GM12878 (cell line): Measurements from ENCODE around the gene KIAA1217. TPM values are rescaled to one million over a fixed set of nuclear protein-coding genes. Genes with fewer than 3 reads are reported as not detected.

Experiments used
- ATAC-seq: fragments of 200-7000 bp; cut with Tn5 transposase; 3 replicates; pipeline ENCODE4 v1.9.1; 2020; ENCODE audit warnings: mild to moderate bottlenecking, moderate library complexity
- BruUV-seq: library from RNA; stranded (reverse); fragments of 400-500 nt; replicated peaks from 2 replicates; lab custom pipeline; 2021; lab: Mats Ljungman, UMichigan
- CTCF ChIA-PET: fragments of 300-600 bp; sonication (Branson Sonifier 250); formaldehyde crosslinking; extraction: SDS; loops from one replicate; lab custom pipeline; 2021; ENCODE audit warnings: inconsistent platforms; lab: Yijun Ruan, JAX
- POLR2A ChIA-PET: fragments of 350-600 bp; formaldehyde crosslinking; extraction: SDS; loops from one replicate; lab custom pipeline; 2021; ENCODE audit warnings: inconsistent platforms; lab: Charles Lee
- RAD21 ChIA-PET: fragments of 300-600 bp; sonication (Branson Sonifier 250); formaldehyde crosslinking; loops from one replicate; lab custom pipeline; 2023; ENCODE audit warnings: antibody characterized with exemption; ENCODE audit not compliant: unreplicated experiment; lab: Charles Lee
- SMC1A ChIA-PET: fragments of 300-600 bp; sonication (Branson Sonifier 250); formaldehyde crosslinking; loops from one replicate; lab custom pipeline; 2023; ENCODE audit not compliant: unreplicated experiment, uncharacterized antibody; lab: Charles Lee
- DNase-seq: peaks from one replicate; pipeline ENCODE4 v3.0.0-alpha.2; 2011; ENCODE audit warnings: low read depth, low spot score
- FAIRE-seq: peaks from 3 replicates; lab custom pipeline; 2011; peaks lifted over from hg19 to GRCh38; lab: Jason Lieb, UNC
- H2AFZ ChIP-seq: 2 replicates; pipeline ENCODE4 v1.6.0; 2011; ENCODE audit warnings: low read depth, low read length, control low read depth; ENCODE audit not compliant: control insufficient read depth
- H3K27ac ChIP-seq: 2 replicates; pipeline ENCODE4 v1.5.1; 2011; ENCODE audit warnings: control low read depth; ENCODE audit not compliant: control insufficient read depth, insufficient read depth
- H3K27me3 ChIP-seq, 2 experiments: replicated peaks in 1 of 2; 2 replicates each; pipeline versions ENCODE4 v1.6.0 to v1.6.1; 2011; ENCODE audit warnings: low read length in 1 of 2; ENCODE audit not compliant: control insufficient read depth in 2 of 2, insufficient read depth in 2 of 2
- H3K36me3 ChIP-seq, 2 experiments: 2 replicates each; pipeline ENCODE4 v1.5.1; 2011; ENCODE audit warnings: low read length in 1 of 2; ENCODE audit not compliant: control insufficient read depth in 2 of 2, insufficient read depth in 2 of 2
- H3K4me1 ChIP-seq: 2 replicates; pipeline ENCODE4 v1.6.1; 2011; ENCODE audit warnings: mild to moderate bottlenecking, low read length, moderate library complexity, mixed read lengths; ENCODE audit not compliant: control insufficient read depth, insufficient read depth
- H3K4me2 ChIP-seq: 2 replicates; pipeline ENCODE4 v1.6.0; 2011; ENCODE audit warnings: control low read depth; ENCODE audit not compliant: control insufficient read depth, insufficient read depth
- H3K4me3 ChIP-seq: fragments of 200-600 bp; sonication (generic); 2 replicates; pipeline ENCODE4 v1.5.1; 2016
- H3K79me2 ChIP-seq: 2 replicates; pipeline ENCODE4 v1.6.0; 2011; ENCODE audit warnings: low read length; ENCODE audit not compliant: control insufficient read depth, insufficient read depth
- H3K9ac ChIP-seq: 2 replicates; pipeline ENCODE4 v1.8.0; 2011; ENCODE audit warnings: low read length, control low read depth, mixed read lengths; ENCODE audit not compliant: control insufficient read depth, insufficient read depth
- H3K9me3 ChIP-seq: replicated peaks from 3 replicates; pipeline ENCODE4 v1.5.1; 2011; ENCODE audit warnings: mild to moderate bottlenecking, low read length; ENCODE audit not compliant: control insufficient read depth, insufficient read depth
- H4K20me1 ChIP-seq: 2 replicates; pipeline ENCODE4 v1.6.0; 2011; ENCODE audit not compliant: control insufficient read depth, insufficient read depth
- ATF7 ChIP-seq: fragments of 450-650 bp; IDR thresholded peaks from 2 replicates; pipeline ENCODE4 v1.6.1; 2016; ENCODE audit warnings: low read depth, mild to moderate bottlenecking
- BACH1 ChIP-seq: fragments of 450-650 bp; IDR thresholded peaks from 2 replicates; pipeline ENCODE4 v1.6.1; 2017; ENCODE audit warnings: mild to moderate bottlenecking, borderline replicate concordance
- CHD2 ChIP-seq: IDR thresholded peaks from 2 replicates; pipeline ENCODE4 v1.6.1; 2011; ENCODE audit warnings: low read depth, low read length, improper control_type of control experiment, borderline replicate concordance
- CHD4 ChIP-seq: fragments of 200-600 bp; sonication (generic); IDR thresholded peaks from 2 replicates; pipeline ENCODE4 v1.6.1; 2016; ENCODE audit warnings: mild to moderate bottlenecking
- EP300 ChIP-seq, 2 experiments: fragments of 150-350 bp in 1 of 2; IDR thresholded peaks; 2 replicates each; pipeline ENCODE4 v1.6.1; 2011 to 2012; ENCODE audit warnings: low read depth in 2 of 2, low read length in 2 of 2, borderline replicate concordance in 1 of 2, improper control_type of control experiment in 1 of 2, inconsistent platforms in 1 of 2; ENCODE audit not compliant: control insufficient read depth in 1 of 2
- HCFC1 ChIP-seq: fragments of 150-350 bp; IDR thresholded peaks from 2 replicates; pipeline ENCODE4 v1.6.1; 2014; ENCODE audit warnings: low read length
- IRF5 ChIP-seq: fragments of 450-650 bp; IDR thresholded peaks from 2 replicates; pipeline ENCODE4 v1.6.1; 2017; ENCODE audit warnings: borderline replicate concordance
- PML ChIP-seq: IDR thresholded peaks from 2 replicates; pipeline ENCODE4 v1.6.1; 2012; ENCODE audit warnings: low read length, inconsistent platforms
- POLR2AphosphoS2 ChIP-seq: IDR thresholded peaks from 2 replicates; pipeline ENCODE4 v1.6.1; 2011; ENCODE audit warnings: low read depth, mild to moderate bottlenecking, low read length, improper control_type of control experiment, moderate library complexity
- RUNX3 ChIP-seq: IDR thresholded peaks from 2 replicates; pipeline ENCODE4 v1.6.1; 2012; ENCODE audit warnings: low read length, inconsistent platforms
- SRF ChIP-seq, 2 experiments: IDR thresholded peaks; 2 replicates each; pipeline ENCODE4 v1.6.1; 2011; ENCODE audit warnings: low read depth in 2 of 2, low read length in 2 of 2, mild to moderate bottlenecking in 1 of 2, moderate library complexity in 1 of 2
- TAF1 ChIP-seq: IDR thresholded peaks from 2 replicates; pipeline ENCODE4 v1.6.1; 2011; ENCODE audit warnings: mild to moderate bottlenecking, low read depth, low read length, borderline replicate concordance
- ZBTB4 ChIP-seq: fragments of 450-650 bp; formaldehyde crosslinking; IDR thresholded peaks from 2 replicates; pipeline ENCODE4 v1.4.0; 2022; ENCODE audit warnings: mild to moderate bottlenecking, moderate library complexity
- ZNF207 ChIP-seq: fragments of 450-650 bp; IDR thresholded peaks from 2 replicates; pipeline ENCODE4 v1.6.1; 2014; ENCODE audit warnings: antibody characterized with exemption, mild to moderate bottlenecking, borderline replicate concordance
- WGBS: methylation state at CpG from one replicate; pipeline ENCODE4 v1.1.6; 2016; ENCODE audit warnings: low lambda C conversion rate; ENCODE audit not compliant: insufficient replicate concordance, insufficient coverage; ENCODE audit errors: missing lambda C conversion rate; 5-methylcytosine and 5-hydroxymethylcytosine counted together
- in situ Hi-C: fragments of 300-500 bp; cut with MboI; formaldehyde crosslinking; loops from 9 replicates; pipeline ENCODE4 v1.14.3; 2018; ENCODE audit warnings: mixed read lengths
- intact Hi-C: fragments of 100-400 bp; cut with micrococcal nuclease; formaldehyde crosslinking; loops from one replicate; pipeline ENCODE4 v1.14.2; 2022; ENCODE audit not compliant: unreplicated experiment
- polyA plus RNA-seq, 11 experiments: library from polyadenylated mRNA; depleted of rRNA in 4 of 11; unstranded in 6 of 11; stranded (reverse) in 5 of 11; fragments of >200 nt; fragmentation: Nextera tagmentation in 4 of 11; fragmentation: Illumina TruSeq in 1 of 11; extraction: Ambion mirVana in 4 of 11; extraction: Trizol in 1 of 11; gene quantifications; 1 replicate in 1 of 11; 2 replicates in 10 of 11; pipeline versions ENCODE4 v1.2.1 to v1.2.3, GENCODE V29; 2011 to 2016; ENCODE audit warnings: inconsistent platforms in 2 of 11, missing spikeins in 2 of 11, low read depth in 1 of 11
- total RNA-seq, 4 experiments: library from RNA; depleted of rRNA in 3 of 4; stranded (reverse); fragments of >200 nt in 3 of 4; fragmentation: Illumina TruSeq in 1 of 4; extraction: Trizol in 1 of 4; gene quantifications; 2 replicates each; pipeline versions ENCODE4 v1.2.1 to v1.2.3, GENCODE V29; 2013 to 2021
- TF ChIP-seq, protein P1 (sequence below): IDR thresholded peaks from 2 replicates; pipeline ENCODE4 v1.6.1; 2012; ENCODE audit warnings: low read length, inconsistent platforms
- TF ChIP-seq, protein P2 (sequence below): fragments of 150-350 bp; IDR thresholded peaks from 2 replicates; pipeline ENCODE4 v1.6.1; 2014; ENCODE audit warnings: mild to moderate bottlenecking, low read depth, low read length

The KIAA1217 gene
- total and polyA plus RNA-seq, 10 of the 15 experiments (the other 5 are each of a cell fraction or from before 2014, with no cell fraction given), result 0.57 to 3.8 (median 2.1) TPM

GRCh38 chr10:24197263-24197662 is 11.7 kb upstream of the KIAA1217 start:
- H3K27ac ChIP-seq, result no peak overlapping the region
- intact Hi-C loops, result loop anchor here (5.0 to 10.0 kb wide), 3 partner anchors 305 to 1040 kb away; no protein-coding TSS in a partner anchor
- no peak for DNase-seq
- in situ Hi-C loops, result no loop called here
- H3K79me2 ChIP-seq, result no peaks in the 10 kb centered on the region
- 50% methylated on average over 2 of the region's 2 CpGs for WGBS
- FAIRE-seq, result no peak
- no peaks in the 10 kb centered on the region for H4K20me1 ChIP-seq
- no peak overlapping the region for H3K9ac ChIP-seq
- H3K4me1 ChIP-seq, result no peaks in the 10 kb centered on the region
- ChIA-PET CTCF (interaction anchor here (0.7 to 5.9 kb wide), 12 partner anchors 9 to 321 kb away, joined by 3 to 43 read pairs (median 4); no protein-coding TSS in a partner anchor), SMC1A (interaction anchor here (0.8 to 1.7 kb wide), 3 partner anchors 166 to 317 kb away, joined by 3 read pairs; no protein-coding TSS in a partner anchor), RAD21 (interaction anchor here (1.0 to 1.5 kb wide), 3 partner anchors 13 to 204 kb away, joined by 3 to 7 read pairs (median 4); no protein-coding TSS in a partner anchor), POLR2A (no interaction called here)
- H3K4me2 ChIP-seq, result no peak overlapping the region
- no peaks in the 10 kb centered on the region for H3K27me3 ChIP-seq
- no peaks in the 10 kb centered on the region for H3K9me3 ChIP-seq
- no peak overlapping the region for H3K4me3 ChIP-seq
- no peak overlapping the region for H2AFZ ChIP-seq
- BruUV-seq, result no TSS peak
- no peak for ATAC-seq
- TF ChIP-seq TAF1 (no peak), CHD2 (no peak), ZBTB4 (CRISPR knock-in tag) (no peak), CHD4 (no peak), HCFC1 (no peak), IRF5 (no peak), ZNF207 (no peak), RUNX3 (no peak), PML (no peak), BACH1 (no peak), POLR2AphosphoS2 (no peak), EP300 (IDR thresholded peaks at IDR 0.05; ENCODE audit: borderline replicate concordance in 1 of 2, control insufficient read depth in 1 of 2, low read depth in 2 of 2, low read length in 2 of 2) (no peak), ATF7 (no peak), SRF (IDR thresholded peaks at IDR 0.05; ENCODE audit: low read depth in 2 of 2, low read length in 2 of 2) (no peak)
- TF ChIP-seq, protein P1, sequence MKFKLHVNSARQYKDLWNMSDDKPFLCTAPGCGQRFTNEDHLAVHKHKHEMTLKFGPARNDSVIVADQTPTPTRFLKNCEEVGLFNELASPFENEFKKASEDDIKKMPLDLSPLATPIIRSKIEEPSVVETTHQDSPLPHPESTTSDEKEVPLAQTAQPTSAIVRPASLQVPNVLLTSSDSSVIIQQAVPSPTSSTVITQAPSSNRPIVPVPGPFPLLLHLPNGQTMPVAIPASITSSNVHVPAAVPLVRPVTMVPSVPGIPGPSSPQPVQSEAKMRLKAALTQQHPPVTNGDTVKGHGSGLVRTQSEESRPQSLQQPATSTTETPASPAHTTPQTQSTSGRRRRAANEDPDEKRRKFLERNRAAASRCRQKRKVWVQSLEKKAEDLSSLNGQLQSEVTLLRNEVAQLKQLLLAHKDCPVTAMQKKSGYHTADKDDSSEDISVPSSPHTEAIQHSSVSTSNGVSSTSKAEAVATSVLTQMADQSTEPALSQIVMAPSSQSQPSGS, result no peak
- TF ChIP-seq, protein P2, sequence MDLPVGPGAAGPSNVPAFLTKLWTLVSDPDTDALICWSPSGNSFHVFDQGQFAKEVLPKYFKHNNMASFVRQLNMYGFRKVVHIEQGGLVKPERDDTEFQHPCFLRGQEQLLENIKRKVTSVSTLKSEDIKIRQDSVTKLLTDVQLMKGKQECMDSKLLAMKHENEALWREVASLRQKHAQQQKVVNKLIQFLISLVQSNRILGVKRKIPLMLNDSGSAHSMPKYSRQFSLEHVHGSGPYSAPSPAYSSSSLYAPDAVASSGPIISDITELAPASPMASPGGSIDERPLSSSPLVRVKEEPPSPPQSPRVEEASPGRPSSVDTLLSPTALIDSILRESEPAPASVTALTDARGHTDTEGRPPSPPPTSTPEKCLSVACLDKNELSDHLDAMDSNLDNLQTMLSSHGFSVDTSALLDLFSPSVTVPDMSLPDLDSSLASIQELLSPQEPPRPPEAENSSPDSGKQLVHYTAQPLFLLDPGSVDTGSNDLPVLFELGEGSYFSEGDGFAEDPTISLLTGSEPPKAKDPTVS, result no peak
- H3K36me3 ChIP-seq, result no peaks in the 10 kb centered on the region
